ENCODE measurements around the gene DNAAF3. TPM values are rescaled to one million over a fixed set of nuclear protein-coding genes. Genes with fewer than 3 reads are reported as not detected.

Gene DNAAF3
- total RNA-seq, 1 donor from 2014 or later: 0.53 TPM

DNA sequence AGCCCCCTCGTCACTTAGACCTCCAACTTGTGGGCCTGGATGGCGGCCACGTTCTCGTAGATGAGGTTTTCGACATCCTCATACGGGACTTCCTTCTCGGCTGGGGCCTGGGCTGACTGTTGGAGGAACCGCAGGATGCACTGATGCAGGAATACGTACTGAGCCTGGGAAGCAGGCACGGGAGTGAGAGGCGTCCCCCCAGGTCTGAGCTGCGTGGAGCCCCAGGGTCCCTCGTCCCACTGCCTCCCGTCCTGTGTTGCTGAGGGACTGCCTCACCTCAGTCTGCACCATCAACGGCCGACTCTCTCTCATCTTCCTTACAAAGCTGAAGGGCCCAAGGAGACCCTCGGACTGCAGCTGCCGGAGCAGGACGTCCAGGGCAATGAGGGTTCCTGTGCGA, 15.3 kb upstream of the DNAAF3 start:
- H3K4me3 ChIP-seq (ENCODE audit: low read depth, low read length): no peak overlapping the region
- no peak for FAIRE-seq

DNA sequence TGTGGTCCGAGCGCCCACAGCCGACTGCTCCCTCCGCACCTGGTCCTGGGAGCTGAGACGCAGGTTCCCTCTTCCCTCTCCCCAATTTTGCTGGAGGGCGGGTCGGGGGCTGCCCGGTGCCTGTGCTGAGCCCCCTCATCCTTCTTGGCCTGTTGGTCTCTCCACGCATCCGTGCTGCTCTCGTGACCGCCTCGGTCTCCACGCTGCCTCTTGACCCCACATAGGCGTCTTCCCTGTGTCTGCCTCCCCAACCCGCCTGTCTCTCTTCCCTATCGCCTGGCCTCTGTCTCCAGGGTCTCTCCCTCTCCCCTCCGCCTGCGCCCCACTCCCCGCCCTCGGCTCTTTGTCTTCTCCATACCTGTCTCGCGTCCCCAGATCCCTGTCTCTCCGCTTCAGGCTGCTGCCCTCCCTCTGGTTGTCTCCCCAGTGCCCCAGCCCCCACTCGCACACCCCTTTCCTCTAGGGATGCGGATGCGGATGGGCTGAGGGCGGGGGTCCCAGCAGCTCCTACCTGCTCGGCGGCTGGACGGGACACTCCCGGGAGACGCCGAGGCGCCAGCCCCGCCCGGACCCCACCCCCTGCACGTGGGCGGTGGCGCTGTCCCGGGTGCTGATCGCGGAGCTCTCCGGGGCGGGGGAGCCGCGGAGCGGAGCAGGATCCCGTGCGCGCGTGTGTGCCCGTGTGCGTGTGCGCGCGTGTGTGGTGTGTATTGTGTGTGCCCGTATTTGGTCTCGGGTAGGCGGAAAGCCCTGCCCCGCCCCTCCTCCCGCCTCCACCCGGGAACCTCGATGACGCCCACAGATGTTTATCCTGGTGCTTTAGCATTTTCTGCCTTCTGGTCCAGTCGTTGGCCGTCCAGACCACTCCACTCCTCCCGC, 13.4 kb upstream of the DNAAF3 start, which contains the start of gene SYT5:
Gene SYT5, minus strand, starts transcription at position 684 of the 879 bp plus-strand sequence. CDS start 1,248 bp downstream, outside the sequence.
- DNase-seq (ENCODE audit: low read depth): no peak
- FAIRE-seq: no peak
- TF ChIP-seq, protein P1, sequence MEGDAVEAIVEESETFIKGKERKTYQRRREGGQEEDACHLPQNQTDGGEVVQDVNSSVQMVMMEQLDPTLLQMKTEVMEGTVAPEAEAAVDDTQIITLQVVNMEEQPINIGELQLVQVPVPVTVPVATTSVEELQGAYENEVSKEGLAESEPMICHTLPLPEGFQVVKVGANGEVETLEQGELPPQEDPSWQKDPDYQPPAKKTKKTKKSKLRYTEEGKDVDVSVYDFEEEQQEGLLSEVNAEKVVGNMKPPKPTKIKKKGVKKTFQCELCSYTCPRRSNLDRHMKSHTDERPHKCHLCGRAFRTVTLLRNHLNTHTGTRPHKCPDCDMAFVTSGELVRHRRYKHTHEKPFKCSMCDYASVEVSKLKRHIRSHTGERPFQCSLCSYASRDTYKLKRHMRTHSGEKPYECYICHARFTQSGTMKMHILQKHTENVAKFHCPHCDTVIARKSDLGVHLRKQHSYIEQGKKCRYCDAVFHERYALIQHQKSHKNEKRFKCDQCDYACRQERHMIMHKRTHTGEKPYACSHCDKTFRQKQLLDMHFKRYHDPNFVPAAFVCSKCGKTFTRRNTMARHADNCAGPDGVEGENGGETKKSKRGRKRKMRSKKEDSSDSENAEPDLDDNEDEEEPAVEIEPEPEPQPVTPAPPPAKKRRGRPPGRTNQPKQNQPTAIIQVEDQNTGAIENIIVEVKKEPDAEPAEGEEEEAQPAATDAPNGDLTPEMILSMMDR (IDR thresholded peaks at IDR 0.05; ENCODE audit: insufficient read depth, low read length, severe bottlenecking): no peak
- peaks cover 2% of the 10 kb centered on the region for H3K27me3 ChIP-seq (ENCODE audit: control insufficient read depth, insufficient read depth, low read length)
- no peaks in the 10 kb centered on the region for H3K36me3 ChIP-seq (ENCODE audit: control insufficient read depth, insufficient read depth, low read length)
- peak within 1 kb of the TSS; percentile 16 for H3K4me3 ChIP-seq (ENCODE audit: low read depth, low read length)

More for the DNA sequence above, 15.3 kb upstream of the DNAAF3 start:
- Histone ChIP-seq H3K36me3 (ENCODE audit: control insufficient read depth, insufficient read depth, low read length) (no peaks in the 10 kb centered on the region), H3K27me3 (ENCODE audit: control insufficient read depth, insufficient read depth, low read length) (peaks cover 2% of the 10 kb centered on the region)
- no peak for DNase-seq (ENCODE audit: low read depth)
- TF ChIP-seq, protein P1 (IDR thresholded peaks at IDR 0.05; ENCODE audit: insufficient read depth, low read length, severe bottlenecking): no peak

DNA sequence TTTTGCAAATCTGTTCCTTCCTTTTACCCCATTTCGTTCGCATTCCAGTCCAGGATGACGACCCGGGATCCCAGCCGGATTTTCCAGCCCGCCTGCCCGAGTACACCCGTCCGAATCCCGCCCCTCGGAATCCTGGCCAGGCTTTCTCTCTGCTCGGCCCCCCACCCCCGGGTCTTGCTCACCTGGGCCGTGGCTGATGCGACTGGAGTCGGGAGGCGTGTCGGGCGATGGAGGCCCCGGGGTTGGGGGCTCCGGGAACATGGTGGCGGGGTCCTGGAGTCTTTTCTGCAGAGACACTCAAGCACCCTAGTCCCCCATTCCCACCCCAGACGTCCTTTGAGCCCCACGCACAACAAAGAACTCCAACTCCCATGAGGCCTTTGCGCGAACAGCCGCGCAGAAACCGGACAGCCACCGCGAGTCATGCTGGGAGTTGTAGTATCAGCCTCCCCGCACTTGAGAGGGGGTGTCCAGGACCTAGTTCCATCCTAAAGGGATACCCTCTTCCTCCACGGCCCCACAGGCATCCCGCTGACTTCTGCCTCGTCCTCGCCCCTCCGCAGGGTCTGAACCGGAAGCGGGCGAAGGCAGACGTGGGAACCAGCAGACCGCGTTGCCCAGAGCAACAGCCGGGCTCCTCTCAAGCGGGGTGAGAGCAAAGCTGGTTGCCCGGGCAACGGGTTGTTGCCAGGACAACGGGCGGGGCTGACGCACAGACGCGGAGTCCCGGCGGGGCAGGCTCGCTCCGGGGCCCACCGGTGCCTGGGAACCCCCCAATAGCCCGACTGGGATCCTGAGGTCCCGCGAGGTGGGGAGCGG, 12.6 kb upstream of the DNAAF3 start:
- peaks cover 2% of the 10 kb centered on the region for H3K27me3 ChIP-seq (ENCODE audit: control insufficient read depth, insufficient read depth, low read length)
- no peaks in the 10 kb centered on the region for H3K36me3 ChIP-seq (ENCODE audit: control insufficient read depth, insufficient read depth, low read length)
- no peak for FAIRE-seq
- DNase-seq (ENCODE audit: low read depth): peak; percentile 39
- TF ChIP-seq, protein P1 (IDR thresholded peaks at IDR 0.05; ENCODE audit: insufficient read depth, low read length, severe bottlenecking): no peak
- no peak overlapping the region for H3K4me3 ChIP-seq (ENCODE audit: low read depth, low read length)

GRCh38 chr19:55176076-55176475, 9.7 kb upstream of the DNAAF3 start:
- TF ChIP-seq, protein P1 (IDR thresholded peaks at IDR 0.05; ENCODE audit: insufficient read depth, low read length, severe bottlenecking): no peak
- no peaks in the 10 kb centered on the region for H3K36me3 ChIP-seq (ENCODE audit: control insufficient read depth, insufficient read depth, low read length)
- DNase-seq (ENCODE audit: low read depth) (no peak), FAIRE-seq (no peak)
- peaks cover 2% of the 10 kb centered on the region for H3K27me3 ChIP-seq (ENCODE audit: control insufficient read depth, insufficient read depth, low read length)
- no peak overlapping the region for H3K4me3 ChIP-seq (ENCODE audit: low read depth, low read length)

DNA sequence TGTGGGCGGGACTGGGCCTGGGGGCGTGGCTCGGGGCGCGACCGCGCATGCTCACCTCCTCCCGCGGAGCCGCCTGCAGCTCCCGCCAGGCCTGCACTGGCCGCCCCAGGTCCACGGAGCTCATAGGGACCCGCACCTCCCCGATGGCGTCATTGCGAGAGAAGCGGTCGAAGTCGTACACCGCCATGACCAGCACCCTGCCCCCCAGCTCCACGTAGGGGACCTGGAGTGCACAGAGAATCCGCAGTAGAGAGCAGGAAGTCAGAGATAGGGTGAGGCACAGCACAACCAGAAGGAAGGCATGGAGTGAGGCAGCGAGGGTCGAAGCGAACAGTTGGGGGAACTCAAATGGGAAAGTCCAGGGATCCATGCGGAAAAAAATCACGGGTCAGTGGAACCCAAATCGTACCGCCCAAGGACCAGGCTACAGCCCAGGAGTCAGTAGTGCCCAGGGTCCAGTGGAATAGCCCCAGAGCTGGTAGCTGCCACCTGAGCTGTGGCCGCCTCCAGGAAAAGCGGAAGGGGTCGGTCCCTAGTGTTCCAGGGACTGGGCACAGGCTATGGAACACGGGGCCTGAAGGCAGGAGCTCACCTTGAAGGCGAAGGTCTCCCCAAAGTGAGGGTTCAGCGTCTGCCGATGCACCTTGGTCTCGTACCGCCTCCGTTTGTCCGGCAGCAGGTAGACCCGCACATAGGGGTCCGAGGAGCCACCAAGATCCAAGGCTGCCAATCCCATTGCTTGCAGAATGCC, 8.9 kb upstream of the DNAAF3 start:
- Histone ChIP-seq H3K27me3 (ENCODE audit: control insufficient read depth, insufficient read depth, low read length) (peaks cover 2% of the 10 kb centered on the region), H3K4me3 (ENCODE audit: low read depth, low read length) (no peak overlapping the region), H3K36me3 (ENCODE audit: control insufficient read depth, insufficient read depth, low read length) (no peaks in the 10 kb centered on the region)
- TF ChIP-seq, protein P1 (IDR thresholded peaks at IDR 0.05; ENCODE audit: insufficient read depth, low read length, severe bottlenecking): no peak
- DNase-seq (ENCODE audit: low read depth) (no peak), FAIRE-seq (no peak)

All from bronchial epithelial cell (primary cell).